Nephron progenitor cell (in vitro differentiated cells): Measurements from ENCODE around the gene CEACAM6.
"Not testable (repeated sequence)": the region's sequence is repeated elsewhere in the genome, so short reads cannot be mapped to it uniquely, and the experiment has no call there.

ENCODE experiments used
- DNase-seq: peaks from one replicate; pipeline ENCODE4 v3.0.0; 2021
- H3K27ac Mint-ChIP-seq: 2 replicates; pipeline ENCODE4 v1.8.0; 2021; ENCODE audit warnings: mild to moderate bottlenecking, moderate library complexity, mixed read lengths
- H3K27me3 Mint-ChIP-seq: 2 replicates; pipeline ENCODE4 v1.8.0; 2021; ENCODE audit warnings: mild to moderate bottlenecking, low read depth, mixed read lengths; ENCODE audit not compliant: poor library complexity
- H3K36me3 Mint-ChIP-seq: 2 replicates; pipeline ENCODE4 v1.8.0; 2021; ENCODE audit warnings: low read depth, mixed read lengths
- H3K4me1 Mint-ChIP-seq: 2 replicates; pipeline ENCODE4 v1.8.0; 2021; ENCODE audit warnings: mixed read lengths
- H3K4me3 Mint-ChIP-seq: 2 replicates; pipeline ENCODE4 v1.8.0; 2021; ENCODE audit warnings: mild to moderate bottlenecking, moderate library complexity, mixed read lengths
- H3K9me3 Mint-ChIP-seq: 2 replicates; pipeline ENCODE4 v1.8.0; 2021; ENCODE audit warnings: mild to moderate bottlenecking, moderate library complexity, mixed read lengths
- TF ChIP-seq, protein P1 (sequence below): fragments of 200-600 bp; sonication (generic); IDR thresholded peaks from 2 replicates; pipeline ENCODE4 v1.5.0; 2021; ENCODE audit warnings: antibody characterized with exemption

Gene CEACAM6

GRCh38 chr19:41755328-41755913 is at the start of gene CEACAM6:
TSS of gene CEACAM6 (plus strand) at chr19:41755530. CDS start at chr19:41755639, 109 bp downstream.
- no peaks in the 10 kb centered on the region for H3K36me3 Mint-ChIP-seq
- no peak within 1 kb of the TSS for H3K4me3 Mint-ChIP-seq
- no peak within 1 kb of the TSS for H3K27ac Mint-ChIP-seq
- no peak for DNase-seq
- no peaks in the 10 kb centered on the region for H3K4me1 Mint-ChIP-seq
- peaks cover 22% of the 10 kb centered on the region for H3K27me3 Mint-ChIP-seq
- H3K9me3 Mint-ChIP-seq: peaks cover 66% of the 10 kb centered on the region
- TF ChIP-seq, protein P1, sequence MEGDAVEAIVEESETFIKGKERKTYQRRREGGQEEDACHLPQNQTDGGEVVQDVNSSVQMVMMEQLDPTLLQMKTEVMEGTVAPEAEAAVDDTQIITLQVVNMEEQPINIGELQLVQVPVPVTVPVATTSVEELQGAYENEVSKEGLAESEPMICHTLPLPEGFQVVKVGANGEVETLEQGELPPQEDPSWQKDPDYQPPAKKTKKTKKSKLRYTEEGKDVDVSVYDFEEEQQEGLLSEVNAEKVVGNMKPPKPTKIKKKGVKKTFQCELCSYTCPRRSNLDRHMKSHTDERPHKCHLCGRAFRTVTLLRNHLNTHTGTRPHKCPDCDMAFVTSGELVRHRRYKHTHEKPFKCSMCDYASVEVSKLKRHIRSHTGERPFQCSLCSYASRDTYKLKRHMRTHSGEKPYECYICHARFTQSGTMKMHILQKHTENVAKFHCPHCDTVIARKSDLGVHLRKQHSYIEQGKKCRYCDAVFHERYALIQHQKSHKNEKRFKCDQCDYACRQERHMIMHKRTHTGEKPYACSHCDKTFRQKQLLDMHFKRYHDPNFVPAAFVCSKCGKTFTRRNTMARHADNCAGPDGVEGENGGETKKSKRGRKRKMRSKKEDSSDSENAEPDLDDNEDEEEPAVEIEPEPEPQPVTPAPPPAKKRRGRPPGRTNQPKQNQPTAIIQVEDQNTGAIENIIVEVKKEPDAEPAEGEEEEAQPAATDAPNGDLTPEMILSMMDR: no peak

GRCh38 chr19:41706741-41707501 is 48.4 kb upstream of the CEACAM6 start:
- DNase-seq: no peak
- Mint-ChIP-seq H3K27ac (no peak overlapping the region), H3K4me3 (no peak overlapping the region), H3K9me3 (peaks cover 84% of the 10 kb centered on the region), H3K4me1 (no peaks in the 10 kb centered on the region), H3K36me3 (peaks cover 5% of the 10 kb centered on the region), H3K27me3 (peaks cover 11% of the 10 kb centered on the region)
- TF ChIP-seq, protein P1: no peak

DNA sequence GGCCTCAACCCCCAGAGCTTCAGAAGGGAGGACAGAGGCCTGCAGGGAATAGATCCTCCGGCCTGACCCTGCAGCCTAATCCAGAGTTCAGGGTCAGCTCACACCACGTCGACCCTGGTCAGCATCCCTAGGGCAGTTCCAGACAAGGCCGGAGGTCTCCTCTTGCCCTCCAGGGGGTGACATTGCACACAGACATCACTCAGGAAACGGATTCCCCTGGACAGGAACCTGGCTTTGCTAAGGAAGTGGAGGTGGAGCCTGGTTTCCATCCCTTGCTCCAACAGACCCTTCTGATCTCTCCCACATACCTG is 47.9 kb upstream of the CEACAM6 start:
- Mint-ChIP-seq H3K4me1 (no peaks in the 10 kb centered on the region), H3K9me3 (peaks cover 89% of the 10 kb centered on the region)
- TF ChIP-seq, protein P1: no peak

DNA sequence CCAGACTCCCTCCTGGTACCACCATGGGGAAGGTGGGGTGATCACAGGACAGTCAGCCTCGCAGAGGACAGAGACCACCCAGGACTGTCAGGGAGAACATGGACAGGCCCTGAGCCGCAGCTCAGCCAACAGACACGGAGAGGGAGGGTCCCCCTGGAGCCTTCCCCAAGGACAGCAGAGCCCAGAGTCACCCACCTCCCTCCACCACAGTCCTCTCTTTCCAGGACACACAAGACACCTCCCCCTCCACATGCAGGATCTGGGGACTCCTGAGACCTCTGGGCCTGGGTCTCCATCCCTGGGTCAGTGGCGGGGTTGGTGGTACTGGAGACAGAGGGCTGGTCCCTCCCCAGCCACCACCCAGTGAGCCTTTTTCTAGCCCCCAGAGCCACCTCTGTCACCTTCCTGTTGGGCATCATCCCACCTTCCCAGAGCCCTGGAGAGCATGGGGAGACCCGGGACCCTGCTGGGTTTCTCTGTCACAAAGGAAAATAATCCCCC is 47.4 kb upstream of the CEACAM6 start:
- Mint-ChIP-seq H3K4me3 (no peak overlapping the region), H3K36me3 (peaks cover 5% of the 10 kb centered on the region), H3K9me3 (peaks cover 90% of the 10 kb centered on the region), H3K27me3 (peaks cover 9% of the 10 kb centered on the region), H3K27ac (no peak overlapping the region), H3K4me1 (no peaks in the 10 kb centered on the region)
- TF ChIP-seq, protein P1: no peak
- DNase-seq: no peak

More for the DNA sequence above, 47.9 kb upstream of the CEACAM6 start:
- Mint-ChIP-seq H3K36me3 (peaks cover 5% of the 10 kb centered on the region), H3K27me3 (peaks cover 11% of the 10 kb centered on the region), H3K27ac (no peak overlapping the region), H3K4me3 (no peak overlapping the region)
- DNase-seq: no peak

DNA sequence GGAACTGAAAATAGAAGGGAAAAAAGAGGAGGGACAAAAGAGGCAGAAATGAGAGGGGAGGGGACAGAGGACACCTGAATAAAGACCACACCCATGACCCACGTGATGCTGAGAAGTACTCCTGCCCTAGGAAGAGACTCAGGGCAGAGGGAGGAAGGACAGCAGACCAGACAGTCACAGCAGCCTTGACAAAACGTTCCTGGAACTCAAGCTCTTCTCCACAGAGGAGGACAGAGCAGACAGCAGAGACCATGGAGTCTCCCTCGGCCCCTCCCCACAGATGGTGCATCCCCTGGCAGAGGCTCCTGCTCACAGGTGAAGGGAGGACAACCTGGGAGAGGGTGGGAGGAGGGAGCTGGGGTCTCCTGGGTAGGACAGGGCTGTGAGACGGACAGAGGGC is 46.8 kb upstream of the CEACAM6 start, which contains the start of gene CEACAM5:
TSS of gene CEACAM5 (plus strand) at position 146 of the 400 bp plus-strand sequence. CDS start at position 252, 106 bp downstream.
- TF ChIP-seq, protein P1: no peak
- H3K27ac Mint-ChIP-seq: no peak within 1 kb of the TSS
- peaks cover 11% of the 10 kb centered on the region for H3K27me3 Mint-ChIP-seq
- H3K4me3 Mint-ChIP-seq: no peak within 1 kb of the TSS
- no peaks in the 10 kb centered on the region for H3K4me1 Mint-ChIP-seq
- H3K36me3 Mint-ChIP-seq: peaks cover 5% of the 10 kb centered on the region
- peaks cover 90% of the 10 kb centered on the region for H3K9me3 Mint-ChIP-seq
- no peak for DNase-seq

DNA sequence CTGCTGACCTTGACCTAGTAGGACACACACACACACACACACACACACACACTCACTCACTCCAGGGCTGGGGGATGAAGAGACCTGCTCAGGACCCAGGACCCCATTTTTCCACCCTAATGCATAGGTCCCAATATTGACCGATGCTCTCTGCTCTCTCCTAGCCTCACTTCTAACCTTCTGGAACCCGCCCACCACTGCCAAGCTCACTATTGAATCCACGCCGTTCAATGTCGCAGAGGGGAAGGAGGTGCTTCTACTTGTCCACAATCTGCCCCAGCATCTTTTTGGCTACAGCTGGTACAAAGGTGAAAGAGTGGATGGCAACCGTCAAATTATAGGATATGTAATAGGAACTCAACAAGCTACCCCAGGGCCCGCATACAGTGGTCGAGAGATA is 45.8 kb upstream of the CEACAM6 start:
- not testable (repeated sequence) for H3K4me3 Mint-ChIP-seq, DNase-seq, H3K27ac Mint-ChIP-seq, H3K36me3 Mint-ChIP-seq, H3K4me1 Mint-ChIP-seq
- peaks cover 15% of the 10 kb centered on the region for H3K27me3 Mint-ChIP-seq
- peaks cover 93% of the 10 kb centered on the region for H3K9me3 Mint-ChIP-seq
